ENCODE data around the gene RNF31.

DNA sequence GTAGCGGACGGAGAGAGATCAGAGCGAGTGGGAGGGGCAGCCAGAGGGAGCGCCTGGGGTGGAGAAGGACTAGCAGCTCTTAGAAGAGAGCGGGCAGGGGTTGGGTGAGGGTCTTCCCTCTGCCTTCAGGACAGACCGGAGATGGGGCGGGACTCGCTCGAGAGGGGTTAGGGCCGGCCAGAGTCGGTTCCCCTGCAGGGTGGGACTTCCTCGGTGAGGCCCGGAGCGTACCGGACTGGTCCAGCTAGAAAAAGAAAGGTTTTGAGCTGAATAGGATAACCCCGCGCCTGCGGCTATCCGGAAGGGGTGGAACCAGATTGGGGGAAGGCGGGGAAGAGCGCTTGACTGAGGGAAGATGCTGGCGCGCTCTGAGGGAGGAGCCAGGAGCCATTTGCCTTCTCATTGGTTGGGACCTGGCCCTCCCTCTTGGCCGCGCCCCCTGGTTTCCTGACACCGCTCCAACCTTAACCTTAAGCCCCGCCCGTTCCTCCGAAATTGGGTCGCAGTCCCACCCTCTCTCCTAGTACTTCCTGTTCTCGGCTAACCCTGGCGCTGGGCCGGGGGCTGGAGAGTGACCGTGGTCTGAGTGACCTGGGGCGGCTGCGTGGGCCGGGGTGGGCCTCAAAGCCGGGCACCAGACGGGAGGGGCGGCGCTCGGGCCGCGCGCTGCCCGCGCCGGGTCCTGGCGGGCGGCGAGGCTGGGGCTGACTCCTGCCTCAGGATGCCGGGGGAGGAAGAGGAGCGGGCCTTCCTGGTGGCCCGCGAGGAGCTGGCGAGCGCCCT, at the start of gene RNF31:
- TF ChIP-seq, protein P1, sequence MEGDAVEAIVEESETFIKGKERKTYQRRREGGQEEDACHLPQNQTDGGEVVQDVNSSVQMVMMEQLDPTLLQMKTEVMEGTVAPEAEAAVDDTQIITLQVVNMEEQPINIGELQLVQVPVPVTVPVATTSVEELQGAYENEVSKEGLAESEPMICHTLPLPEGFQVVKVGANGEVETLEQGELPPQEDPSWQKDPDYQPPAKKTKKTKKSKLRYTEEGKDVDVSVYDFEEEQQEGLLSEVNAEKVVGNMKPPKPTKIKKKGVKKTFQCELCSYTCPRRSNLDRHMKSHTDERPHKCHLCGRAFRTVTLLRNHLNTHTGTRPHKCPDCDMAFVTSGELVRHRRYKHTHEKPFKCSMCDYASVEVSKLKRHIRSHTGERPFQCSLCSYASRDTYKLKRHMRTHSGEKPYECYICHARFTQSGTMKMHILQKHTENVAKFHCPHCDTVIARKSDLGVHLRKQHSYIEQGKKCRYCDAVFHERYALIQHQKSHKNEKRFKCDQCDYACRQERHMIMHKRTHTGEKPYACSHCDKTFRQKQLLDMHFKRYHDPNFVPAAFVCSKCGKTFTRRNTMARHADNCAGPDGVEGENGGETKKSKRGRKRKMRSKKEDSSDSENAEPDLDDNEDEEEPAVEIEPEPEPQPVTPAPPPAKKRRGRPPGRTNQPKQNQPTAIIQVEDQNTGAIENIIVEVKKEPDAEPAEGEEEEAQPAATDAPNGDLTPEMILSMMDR (IDR thresholded peaks at IDR 0.05; ENCODE audit: insufficient read depth, low read length): no peak
- no peak for TF ChIP-seq SPI1 (IDR thresholded peaks at IDR 0.05; ENCODE audit: borderline replicate concordance, low read depth)

Data from HL-60 (cell line).